Peyer's patch (tissue), 4 donors: ENCODE measurements around the gene RFESD.
"Not testable (repeated sequence)": the region's sequence is repeated elsewhere in the genome, so short reads cannot be mapped to it uniquely, and the experiment has no call there.

Experiments
- POLR2A ChIP-seq, 2 donors: fragments of 450-650 bp; IDR thresholded peaks; one replicate each; pipeline ENCODE4 v1.5.1; 2017; ENCODE audit warnings: antibody characterized with exemption in 2 of 2, mild to moderate bottlenecking in 2 of 2, moderate library complexity in 2 of 2
- TF ChIP-seq, protein P1 (sequence below), 6 experiments: fragments of 450-650 bp in 4 of 6; fragments of 200-600 bp in 2 of 6; sonication (generic) in 1 of 6; IDR thresholded peaks; one replicate each; pipeline ENCODE4 v1.5.1; 2017 to 2019; ENCODE audit warnings: antibody characterized with exemption in 6 of 6, mild to moderate bottlenecking in 3 of 6, moderate library complexity in 1 of 6

DNA sequence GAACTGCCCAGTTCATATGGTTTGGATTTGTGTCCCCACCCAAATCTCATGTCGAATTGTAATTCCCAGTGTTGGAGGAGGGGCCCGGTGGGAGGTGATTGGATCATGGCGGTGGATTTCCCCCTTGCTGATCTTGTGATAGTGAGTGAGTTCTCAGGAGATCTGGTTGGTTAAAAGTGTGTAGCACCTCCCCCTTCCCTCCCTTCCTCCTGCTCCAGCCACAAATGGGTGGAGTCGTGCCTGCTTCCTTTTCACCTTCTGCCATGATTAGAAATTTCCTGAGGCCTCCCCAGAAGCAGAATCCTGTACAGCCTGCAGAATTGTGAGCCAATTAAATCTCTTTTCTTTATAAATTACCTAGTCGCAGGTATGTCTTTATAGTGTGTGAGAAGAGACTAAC is 59.6 kb downstream of the RFESD start:
- TF ChIP-seq, protein P1, sequence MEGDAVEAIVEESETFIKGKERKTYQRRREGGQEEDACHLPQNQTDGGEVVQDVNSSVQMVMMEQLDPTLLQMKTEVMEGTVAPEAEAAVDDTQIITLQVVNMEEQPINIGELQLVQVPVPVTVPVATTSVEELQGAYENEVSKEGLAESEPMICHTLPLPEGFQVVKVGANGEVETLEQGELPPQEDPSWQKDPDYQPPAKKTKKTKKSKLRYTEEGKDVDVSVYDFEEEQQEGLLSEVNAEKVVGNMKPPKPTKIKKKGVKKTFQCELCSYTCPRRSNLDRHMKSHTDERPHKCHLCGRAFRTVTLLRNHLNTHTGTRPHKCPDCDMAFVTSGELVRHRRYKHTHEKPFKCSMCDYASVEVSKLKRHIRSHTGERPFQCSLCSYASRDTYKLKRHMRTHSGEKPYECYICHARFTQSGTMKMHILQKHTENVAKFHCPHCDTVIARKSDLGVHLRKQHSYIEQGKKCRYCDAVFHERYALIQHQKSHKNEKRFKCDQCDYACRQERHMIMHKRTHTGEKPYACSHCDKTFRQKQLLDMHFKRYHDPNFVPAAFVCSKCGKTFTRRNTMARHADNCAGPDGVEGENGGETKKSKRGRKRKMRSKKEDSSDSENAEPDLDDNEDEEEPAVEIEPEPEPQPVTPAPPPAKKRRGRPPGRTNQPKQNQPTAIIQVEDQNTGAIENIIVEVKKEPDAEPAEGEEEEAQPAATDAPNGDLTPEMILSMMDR (IDR thresholded peaks at IDR 0.05) = not testable (repeated sequence)
- not testable (repeated sequence) for TF ChIP-seq POLR2A (IDR thresholded peaks at IDR 0.05)
